Epithelial cell of esophagus (primary cell): ENCODE data around the gene WDR47.

Experiments used
- DNase-seq: peaks from one replicate; pipeline ENCODE4 v3.0.0; 2010; ENCODE audit warnings: low read depth
- H3K4me3 ChIP-seq: 2 replicates; pipeline ENCODE4 v1.5.1; 2011; ENCODE audit warnings: mild to moderate bottlenecking, low read length, control low read depth
- TF ChIP-seq, protein P1 (sequence below): IDR thresholded peaks from 2 replicates; pipeline ENCODE4 v1.5.1; 2011; ENCODE audit warnings: low read depth, mild to moderate bottlenecking, low read length, control low read depth, inconsistent platforms; ENCODE audit not compliant: insufficient read depth; ENCODE audit errors: missing control alignments

Gene WDR47

DNA sequence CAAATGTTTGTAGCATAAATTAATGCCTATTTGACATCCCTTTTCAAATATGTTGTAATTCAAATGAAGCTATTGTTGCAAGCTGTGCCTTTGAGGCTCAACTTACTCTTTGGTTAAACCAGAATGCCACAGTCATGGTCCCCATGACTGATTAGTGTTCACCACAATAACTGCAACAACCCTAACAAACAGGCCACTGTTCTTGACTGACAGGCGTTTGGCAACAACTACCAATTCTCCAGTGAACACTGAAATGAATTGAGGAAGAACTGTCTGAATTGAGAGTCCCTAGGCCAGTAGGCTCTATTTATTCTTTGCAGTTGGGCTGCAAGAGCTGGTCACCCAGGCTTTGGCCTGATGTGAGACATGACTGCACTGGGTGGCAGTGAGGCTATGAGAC is 42.0 kb upstream of the WDR47 start:
- TF ChIP-seq, protein P1, sequence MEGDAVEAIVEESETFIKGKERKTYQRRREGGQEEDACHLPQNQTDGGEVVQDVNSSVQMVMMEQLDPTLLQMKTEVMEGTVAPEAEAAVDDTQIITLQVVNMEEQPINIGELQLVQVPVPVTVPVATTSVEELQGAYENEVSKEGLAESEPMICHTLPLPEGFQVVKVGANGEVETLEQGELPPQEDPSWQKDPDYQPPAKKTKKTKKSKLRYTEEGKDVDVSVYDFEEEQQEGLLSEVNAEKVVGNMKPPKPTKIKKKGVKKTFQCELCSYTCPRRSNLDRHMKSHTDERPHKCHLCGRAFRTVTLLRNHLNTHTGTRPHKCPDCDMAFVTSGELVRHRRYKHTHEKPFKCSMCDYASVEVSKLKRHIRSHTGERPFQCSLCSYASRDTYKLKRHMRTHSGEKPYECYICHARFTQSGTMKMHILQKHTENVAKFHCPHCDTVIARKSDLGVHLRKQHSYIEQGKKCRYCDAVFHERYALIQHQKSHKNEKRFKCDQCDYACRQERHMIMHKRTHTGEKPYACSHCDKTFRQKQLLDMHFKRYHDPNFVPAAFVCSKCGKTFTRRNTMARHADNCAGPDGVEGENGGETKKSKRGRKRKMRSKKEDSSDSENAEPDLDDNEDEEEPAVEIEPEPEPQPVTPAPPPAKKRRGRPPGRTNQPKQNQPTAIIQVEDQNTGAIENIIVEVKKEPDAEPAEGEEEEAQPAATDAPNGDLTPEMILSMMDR, result no peak
- H3K4me3 ChIP-seq, result no peak overlapping the region
- no peak for DNase-seq

- H3K4me3 ChIP-seq, result no peak overlapping the region
- DNase-seq, result no peak
- TF ChIP-seq, protein P1, result no peak
Measured at GRCh38 chr1:109083501-109083900, 41.6 kb upstream of the WDR47 start.

DNA sequence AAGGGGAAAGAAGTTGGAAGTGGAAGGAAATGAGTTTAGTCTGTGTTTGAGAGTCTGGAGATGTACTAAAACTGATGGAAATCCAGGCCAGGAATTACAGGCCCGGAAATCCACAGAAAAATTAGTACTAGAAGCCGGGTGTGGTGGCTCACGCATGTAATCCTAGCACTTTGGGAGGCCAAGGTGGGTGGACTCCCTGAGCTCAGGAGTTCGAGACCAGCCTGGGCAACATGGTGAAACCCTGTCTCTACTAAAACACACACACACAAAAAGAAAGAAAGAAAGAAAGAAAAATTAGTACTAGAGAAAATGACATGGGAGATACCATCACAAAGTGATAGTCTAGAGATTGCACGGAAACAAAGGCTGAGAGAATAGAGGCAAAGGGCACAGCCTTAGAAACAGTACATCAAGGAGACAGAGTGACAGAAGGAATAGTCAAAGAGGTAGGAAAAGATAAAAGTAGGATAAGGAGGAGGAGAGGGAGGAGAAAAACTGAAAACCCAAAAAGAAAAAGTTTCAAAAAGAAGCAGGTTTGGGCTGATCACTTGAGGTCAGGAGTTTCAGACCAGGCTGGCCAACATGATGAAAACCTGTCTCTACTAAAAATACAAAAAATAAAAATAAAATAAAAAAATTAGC is 38.7 kb upstream of the WDR47 start:
- TF ChIP-seq, protein P1, result no peak
- no peak for DNase-seq
- no peak overlapping the region for H3K4me3 ChIP-seq

DNA sequence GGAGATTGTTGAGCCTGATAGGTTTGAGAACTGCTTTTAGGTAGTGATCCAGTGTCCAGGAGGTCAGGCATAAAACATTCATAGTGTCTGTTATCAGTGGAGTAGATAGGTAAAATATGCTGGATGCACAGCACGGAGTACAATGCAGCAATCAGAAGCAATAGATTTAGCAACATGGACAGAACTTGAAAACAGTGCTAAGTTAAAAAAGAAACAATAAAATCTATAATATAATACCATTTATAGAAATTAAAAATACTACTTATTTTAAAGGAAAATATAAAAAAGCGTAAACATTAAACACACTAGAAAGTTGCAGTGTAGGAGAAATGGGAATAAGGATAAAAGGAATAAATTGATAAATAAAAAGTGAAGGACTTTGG is 37.3 kb upstream of the WDR47 start:
- DNase-seq, result no peak
- TF ChIP-seq, protein P1, result no peak
- no peak overlapping the region for H3K4me3 ChIP-seq

DNA sequence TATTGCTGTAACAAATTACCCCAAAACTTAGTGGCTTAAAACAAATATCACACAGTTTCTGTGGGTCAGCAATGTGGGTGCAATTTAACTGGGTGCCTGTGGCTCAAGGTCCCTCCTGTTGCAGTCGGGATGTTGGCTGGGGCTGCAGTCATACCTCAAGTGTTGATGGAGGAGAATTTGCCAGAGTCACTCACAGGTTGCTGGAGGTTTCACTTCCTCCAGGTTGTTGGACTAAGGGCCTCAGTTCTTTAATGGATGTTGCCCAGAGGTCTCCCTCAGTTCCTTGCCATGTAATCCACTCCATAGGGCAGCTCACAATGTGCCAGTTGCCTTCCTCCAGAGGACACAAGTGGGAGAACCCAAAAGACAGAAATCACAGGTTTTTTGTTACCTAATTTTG is 36.4 kb upstream of the WDR47 start:
- no peak for DNase-seq
- H3K4me3 ChIP-seq, result no peak overlapping the region
- TF ChIP-seq, protein P1, result no peak

- DNase-seq, result peak; percentile 96
- peak within 1 kb of the TSS; percentile 90 for H3K4me3 ChIP-seq
- TF ChIP-seq, protein P1, result peak; percentile 31
Measured at GRCh38 chr1:109075531-109076490, 33.9 kb upstream of the WDR47 start, which contains the start of gene TAF13. TAF13 (minus strand) TSS chr1:109076003; CDS start chr1:109075947, 56 bp downstream.

GRCh38 chr1:109069294-109069693 is 27.4 kb upstream of the WDR47 start:
- TF ChIP-seq, protein P1, result no peak
- H3K4me3 ChIP-seq, result no peak overlapping the region
- no peak for DNase-seq
